HepG2 (cell line): ENCODE data around the gene ASL. TPM values are rescaled to one million over a fixed set of nuclear protein-coding genes. Genes with fewer than 3 reads are reported as not detected.

Experiments used
- CSRNP2 ChIP-seq: sonication (generic); formaldehyde crosslinking; conservative IDR thresholded peaks from 2 replicates; pipeline ENCODE4 v1.8.0; 2022; ENCODE audit warnings: low read depth, missing genetic modification reagents
- GATA4 ChIP-seq: sonication (generic); IDR thresholded peaks from 2 replicates; pipeline ENCODE4 v1.6.1; 2016; ENCODE audit warnings: antibody characterized with exemption, low read depth, borderline replicate concordance
- KAT8 ChIP-seq: IDR thresholded peaks from 2 replicates; pipeline ENCODE4 v1.6.1; 2016; ENCODE audit warnings: missing genetic modification reagents, missing compliant biosample characterization
- KLF12 ChIP-seq: sonication (generic); formaldehyde crosslinking; IDR thresholded peaks from 2 replicates; pipeline ENCODE4 v1.4.0; 2020; ENCODE audit warnings: missing genetic modification reagents, borderline replicate concordance
- PBX2 ChIP-seq: IDR thresholded peaks from 2 replicates; pipeline ENCODE4 v1.6.1; 2016; ENCODE audit warnings: control low read depth
- ZNF20 ChIP-seq: sonication (generic); formaldehyde crosslinking; IDR thresholded peaks from 2 replicates; pipeline ENCODE4 v1.4.0; 2020; ENCODE audit warnings: mild to moderate bottlenecking, moderate library complexity, missing genetic modification reagents
- ZNF83 ChIP-seq: sonication (generic); formaldehyde crosslinking; IDR thresholded peaks from 2 replicates; pipeline ENCODE4 v1.4.0; 2020; ENCODE audit warnings: missing genetic modification reagents, mild to moderate bottlenecking, borderline replicate concordance
- polyA plus RNA-seq, 8 experiments: library from polyadenylated mRNA; depleted of rRNA in 3 of 8; stranded (reverse) in 7 of 8; unstranded in 1 of 8; fragments of >200 nt; fragmentation: Illumina TruSeq in 4 of 8; extraction: Trizol in 4 of 8; gene quantifications; 2 replicates each; pipeline versions ENCODE4 v1.2.1 to v1.2.3, GENCODE V29; 2011 to 2016; ENCODE audit warnings: low read depth in 4 of 8, missing spikeins in 1 of 8, mixed read lengths in 1 of 8; ENCODE audit not compliant: insufficient read depth in 1 of 8
- total RNA-seq, 5 experiments: library from RNA; depleted of rRNA; stranded (reverse); fragments of >200 nt; fragmentation: Illumina TruSeq; extraction: Trizol; gene quantifications; 2 replicates each; pipeline ENCODE4 v1.2.3, GENCODE V29; 2016; ENCODE audit warnings: low read depth in 1 of 5
- TF ChIP-seq, protein P1 (sequence below): sonication (generic); formaldehyde crosslinking; IDR thresholded peaks from 2 replicates; pipeline ENCODE4 v1.5.0; 2020; ENCODE audit warnings: mild to moderate bottlenecking, missing genetic modification reagents
- TF ChIP-seq, protein P2 (sequence below): sonication (generic); formaldehyde crosslinking; IDR thresholded peaks from 2 replicates; pipeline ENCODE4 v1.5.0; 2020; ENCODE audit warnings: mild to moderate bottlenecking, low read depth, missing genetic modification reagents, borderline replicate concordance
- TF ChIP-seq, protein P3 (sequence below): IDR thresholded peaks from 2 replicates; pipeline ENCODE4 v1.6.1; 2012; ENCODE audit warnings: low read depth, low read length, improper control_type of control experiment
- TF ChIP-seq, protein P4 (sequence below): sonication (generic); formaldehyde crosslinking; IDR thresholded peaks from 2 replicates; pipeline ENCODE4 v1.4.0; 2020; ENCODE audit warnings: mild to moderate bottlenecking, missing genetic modification reagents
- TF ChIP-seq, protein P5 (sequence below): fragments of 450-650 bp; IDR thresholded peaks from 2 replicates; pipeline ENCODE4 v1.6.1; 2016

Gene ASL
- total and polyA plus RNA-seq, 2 of the 13 experiments (the other 11 are each of a cell fraction or from before 2014, with no cell fraction given), result 71.4 to 96.5 TPM

GRCh38 chr7:66142996-66143395 lies 67.4 kb downstream of the ASL start (continued):
- TF ChIP-seq, protein P1, sequence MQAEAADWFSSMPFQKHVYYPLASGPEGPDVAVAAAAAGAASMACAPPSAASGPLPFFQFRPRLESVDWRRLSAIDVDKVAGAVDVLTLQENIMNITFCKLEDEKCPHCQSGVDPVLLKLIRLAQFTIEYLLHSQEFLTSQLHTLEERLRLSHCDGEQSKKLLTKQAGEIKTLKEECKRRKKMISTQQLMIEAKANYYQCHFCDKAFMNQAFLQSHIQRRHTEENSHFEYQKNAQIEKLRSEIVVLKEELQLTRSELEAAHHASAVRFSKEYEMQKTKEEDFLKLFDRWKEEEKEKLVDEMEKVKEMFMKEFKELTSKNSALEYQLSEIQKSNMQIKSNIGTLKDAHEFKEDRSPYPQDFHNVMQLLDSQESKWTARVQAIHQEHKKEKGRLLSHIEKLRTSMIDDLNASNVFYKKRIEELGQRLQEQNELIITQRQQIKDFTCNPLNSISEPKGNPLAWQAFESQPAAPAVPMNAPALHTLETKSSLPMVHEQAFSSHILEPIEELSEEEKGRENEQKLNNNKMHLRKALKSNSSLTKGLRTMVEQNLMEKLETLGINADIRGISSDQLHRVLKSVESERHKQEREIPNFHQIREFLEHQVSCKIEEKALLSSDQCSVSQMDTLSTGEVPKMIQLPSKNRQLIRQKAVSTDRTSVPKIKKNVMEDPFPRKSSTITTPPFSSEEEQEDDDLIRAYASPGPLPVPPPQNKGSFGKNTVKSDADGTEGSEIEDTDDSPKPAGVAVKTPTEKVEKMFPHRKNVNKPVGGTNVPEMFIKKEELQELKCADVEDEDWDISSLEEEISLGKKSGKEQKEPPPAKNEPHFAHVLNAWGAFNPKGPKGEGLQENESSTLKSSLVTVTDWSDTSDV (CRISPR knock-in tag), result no peak
- TF ChIP-seq ZNF83 (CRISPR knock-in tag) (no peak), KAT8 (CRISPR knock-in tag) (peak; percentile 62), ZNF20 (no peak), CSRNP2 (CRISPR knock-in tag) (no peak), PBX2 (CRISPR knock-in tag) (no peak), GATA4 (no peak; the same call in 1 of the 2 replicates), KLF12 (CRISPR knock-in tag) (no peak)
- TF ChIP-seq, protein P2, sequence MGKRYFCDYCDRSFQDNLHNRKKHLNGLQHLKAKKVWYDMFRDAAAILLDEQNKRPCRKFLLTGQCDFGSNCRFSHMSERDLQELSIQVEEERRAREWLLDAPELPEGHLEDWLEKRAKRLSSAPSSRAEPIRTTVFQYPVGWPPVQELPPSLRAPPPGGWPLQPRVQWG (CRISPR knock-in tag), result no peak
- TF ChIP-seq, protein P3, sequence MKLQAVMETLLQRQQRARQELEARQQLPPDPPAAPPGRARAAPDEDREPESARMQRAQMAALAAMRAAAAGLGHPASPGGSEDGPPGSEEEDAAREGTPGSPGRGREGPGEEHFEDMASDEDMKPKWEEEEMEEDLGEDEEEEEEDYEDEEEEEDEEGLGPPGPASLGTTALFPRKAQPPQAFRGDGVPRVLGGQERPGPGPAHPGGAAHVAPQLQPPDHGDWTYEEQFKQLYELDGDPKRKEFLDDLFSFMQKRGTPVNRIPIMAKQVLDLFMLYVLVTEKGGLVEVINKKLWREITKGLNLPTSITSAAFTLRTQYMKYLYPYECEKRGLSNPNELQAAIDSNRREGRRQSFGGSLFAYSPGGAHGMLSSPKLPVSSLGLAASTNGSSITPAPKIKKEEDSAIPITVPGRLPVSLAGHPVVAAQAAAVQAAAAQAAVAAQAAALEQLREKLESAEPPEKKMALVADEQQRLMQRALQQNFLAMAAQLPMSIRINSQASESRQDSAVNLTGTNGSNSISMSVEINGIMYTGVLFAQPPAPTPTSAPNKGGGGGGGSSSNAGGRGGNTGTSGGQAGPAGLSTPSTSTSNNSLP, result no peak
- TF ChIP-seq, protein P4, sequence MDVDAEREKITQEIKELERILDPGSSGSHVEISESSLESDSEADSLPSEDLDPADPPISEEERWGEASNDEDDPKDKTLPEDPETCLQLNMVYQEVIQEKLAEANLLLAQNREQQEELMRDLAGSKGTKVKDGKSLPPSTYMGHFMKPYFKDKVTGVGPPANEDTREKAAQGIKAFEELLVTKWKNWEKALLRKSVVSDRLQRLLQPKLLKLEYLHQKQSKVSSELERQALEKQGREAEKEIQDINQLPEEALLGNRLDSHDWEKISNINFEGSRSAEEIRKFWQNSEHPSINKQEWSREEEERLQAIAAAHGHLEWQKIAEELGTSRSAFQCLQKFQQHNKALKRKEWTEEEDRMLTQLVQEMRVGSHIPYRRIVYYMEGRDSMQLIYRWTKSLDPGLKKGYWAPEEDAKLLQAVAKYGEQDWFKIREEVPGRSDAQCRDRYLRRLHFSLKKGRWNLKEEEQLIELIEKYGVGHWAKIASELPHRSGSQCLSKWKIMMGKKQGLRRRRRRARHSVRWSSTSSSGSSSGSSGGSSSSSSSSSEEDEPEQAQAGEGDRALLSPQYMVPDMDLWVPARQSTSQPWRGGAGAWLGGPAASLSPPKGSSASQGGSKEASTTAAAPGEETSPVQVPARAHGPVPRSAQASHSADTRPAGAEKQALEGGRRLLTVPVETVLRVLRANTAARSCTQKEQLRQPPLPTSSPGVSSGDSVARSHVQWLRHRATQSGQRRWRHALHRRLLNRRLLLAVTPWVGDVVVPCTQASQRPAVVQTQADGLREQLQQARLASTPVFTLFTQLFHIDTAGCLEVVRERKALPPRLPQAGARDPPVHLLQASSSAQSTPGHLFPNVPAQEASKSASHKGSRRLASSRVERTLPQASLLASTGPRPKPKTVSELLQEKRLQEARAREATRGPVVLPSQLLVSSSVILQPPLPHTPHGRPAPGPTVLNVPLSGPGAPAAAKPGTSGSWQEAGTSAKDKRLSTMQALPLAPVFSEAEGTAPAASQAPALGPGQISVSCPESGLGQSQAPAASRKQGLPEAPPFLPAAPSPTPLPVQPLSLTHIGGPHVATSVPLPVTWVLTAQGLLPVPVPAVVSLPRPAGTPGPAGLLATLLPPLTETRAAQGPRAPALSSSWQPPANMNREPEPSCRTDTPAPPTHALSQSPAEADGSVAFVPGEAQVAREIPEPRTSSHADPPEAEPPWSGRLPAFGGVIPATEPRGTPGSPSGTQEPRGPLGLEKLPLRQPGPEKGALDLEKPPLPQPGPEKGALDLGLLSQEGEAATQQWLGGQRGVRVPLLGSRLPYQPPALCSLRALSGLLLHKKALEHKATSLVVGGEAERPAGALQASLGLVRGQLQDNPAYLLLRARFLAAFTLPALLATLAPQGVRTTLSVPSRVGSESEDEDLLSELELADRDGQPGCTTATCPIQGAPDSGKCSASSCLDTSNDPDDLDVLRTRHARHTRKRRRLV, result no peak
- TF ChIP-seq, protein P5, sequence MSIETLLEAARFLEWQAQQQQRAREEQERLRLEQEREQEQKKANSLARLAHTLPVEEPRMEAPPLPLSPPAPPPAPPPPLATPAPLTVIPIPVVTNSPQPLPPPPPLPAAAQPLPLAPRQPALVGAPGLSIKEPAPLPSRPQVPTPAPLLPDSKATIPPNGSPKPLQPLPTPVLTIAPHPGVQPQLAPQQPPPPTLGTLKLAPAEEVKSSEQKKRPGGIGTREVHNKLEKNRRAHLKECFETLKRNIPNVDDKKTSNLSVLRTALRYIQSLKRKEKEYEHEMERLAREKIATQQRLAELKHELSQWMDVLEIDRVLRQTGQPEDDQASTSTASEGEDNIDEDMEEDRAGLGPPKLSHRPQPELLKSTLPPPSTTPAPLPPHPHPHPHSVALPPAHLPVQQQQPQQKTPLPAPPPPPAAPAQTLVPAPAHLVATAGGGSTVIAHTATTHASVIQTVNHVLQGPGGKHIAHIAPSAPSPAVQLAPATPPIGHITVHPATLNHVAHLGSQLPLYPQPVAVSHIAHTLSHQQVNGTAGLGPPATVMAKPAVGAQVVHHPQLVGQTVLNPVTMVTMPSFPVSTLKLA, result 0 out of 2 replicates have a peak, but pooled peaks have one; percentile 14
